ENCODE measurements around the gene CDCA3. TPM values are rescaled to one million over a fixed set of nuclear protein-coding genes. Genes with fewer than 3 reads are reported as not detected.

The CDCA3 gene
- total and polyA plus RNA-seq, 2 of the 13 experiments (the other 11 are each of a cell fraction or from before 2014, with no cell fraction given): 32.7 to 56.5 TPM

DNA sequence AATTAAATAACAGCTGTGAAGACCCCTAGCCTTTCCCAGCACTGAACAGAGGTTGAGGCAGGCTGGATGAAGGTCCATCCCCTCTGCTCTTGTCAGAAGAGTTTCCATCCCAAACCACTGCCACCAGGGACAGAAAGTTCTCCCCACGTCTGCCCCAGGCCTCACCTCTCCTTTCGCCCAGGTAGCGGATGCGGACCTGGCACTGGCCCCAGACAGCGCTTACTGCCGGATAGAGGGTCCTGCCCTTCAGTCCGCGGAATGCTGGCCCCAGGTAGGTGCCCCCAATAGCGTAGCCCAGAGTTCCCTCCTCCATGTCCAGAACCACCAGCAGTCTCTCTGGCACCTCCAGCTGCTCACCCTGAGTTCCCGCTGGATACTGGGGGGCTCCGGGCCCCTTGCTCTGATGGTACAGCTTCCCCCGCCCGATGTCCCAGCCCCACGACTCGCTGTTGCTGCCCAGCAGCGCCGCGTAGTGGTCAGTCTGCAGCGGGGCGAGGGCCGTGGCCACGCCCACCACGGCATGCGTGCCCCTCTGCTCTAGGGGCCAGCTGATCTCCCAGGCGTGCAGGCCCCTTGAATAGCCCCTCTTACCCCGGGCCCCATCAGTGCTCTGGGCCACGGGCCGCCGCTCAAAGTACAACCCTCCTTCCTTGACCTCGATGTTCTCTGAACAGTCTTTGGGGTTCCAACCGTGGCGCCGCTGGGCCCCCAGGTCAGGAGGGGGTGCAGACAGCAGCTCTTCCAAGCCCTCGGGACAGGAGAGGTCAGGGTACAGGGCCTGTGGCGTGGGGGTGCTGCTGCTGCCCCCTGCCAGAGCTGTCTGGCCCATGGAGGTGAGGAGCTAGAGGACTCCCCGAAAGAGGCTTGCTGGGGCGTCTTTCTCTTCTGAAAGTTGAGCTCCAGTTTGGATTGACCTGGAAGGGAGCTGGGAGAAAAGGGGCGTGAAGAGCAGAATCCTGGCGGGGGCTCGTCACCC is 21.3 kb upstream of the CDCA3 start (continued):
- TF ChIP-seq YY1 (IDR thresholded peaks at IDR 0.05; ENCODE audit: insufficient read depth, insufficient replicate concordance, low read depth, low read length) (peak; percentile 51), HNRNPK (IDR thresholded peaks at IDR 0.05; ENCODE audit: low read depth, low read length, poor library complexity, severe bottlenecking) (peak; percentile 92), ZNF17 (CRISPR knock-in tag; IDR thresholded peaks at IDR 0.05) (no peak), SP4 (CRISPR knock-in tag; IDR thresholded peaks at IDR 0.05) (peak; percentile 91; the same call in 1 of the 2 replicates), RARG (CRISPR knock-in tag; IDR thresholded peaks at IDR 0.05; ENCODE audit: low read depth) (no peak), MZF1 (CRISPR knock-in tag; IDR thresholded peaks at IDR 0.05; ENCODE audit: borderline replicate concordance) (no peak), ELF4 (CRISPR knock-in tag; IDR thresholded peaks at IDR 0.05; ENCODE audit: borderline replicate concordance) (no peak), ZNF607 (CRISPR knock-in tag; IDR thresholded peaks at IDR 0.05; ENCODE audit: borderline replicate concordance) (0 out of 2 replicates have a peak, but pooled peaks have one; percentile 31), ZC3H13 (CRISPR knock-in tag; IDR thresholded peaks at IDR 0.05) (no peak; the same call in none of the 2 replicates), NCOA5 (CRISPR knock-in tag; IDR thresholded peaks at IDR 0.05) (no peak), ZNF737 (CRISPR knock-in tag; IDR thresholded peaks at IDR 0.05; ENCODE audit: borderline replicate concordance) (0 out of 2 replicates have a peak, but pooled peaks have one; percentile 37), BORCS8-MEF2B (CRISPR knock-in tag; IDR thresholded peaks at IDR 0.05) (peak; percentile 32; the same call in 1 of the 2 replicates), TEAD3 (CRISPR knock-in tag; optimal IDR thresholded peaks at IDR 0.05; ENCODE audit: borderline replicate concordance) (peak; percentile 64), MAFF (IDR thresholded peaks at IDR 0.05; ENCODE audit: low read depth, low read length) (no peak), AHR (CRISPR knock-in tag; IDR thresholded peaks at IDR 0.05) (peak; percentile 94; the same call in 1 of the 2 replicates)
- TF ChIP-seq, protein P1, sequence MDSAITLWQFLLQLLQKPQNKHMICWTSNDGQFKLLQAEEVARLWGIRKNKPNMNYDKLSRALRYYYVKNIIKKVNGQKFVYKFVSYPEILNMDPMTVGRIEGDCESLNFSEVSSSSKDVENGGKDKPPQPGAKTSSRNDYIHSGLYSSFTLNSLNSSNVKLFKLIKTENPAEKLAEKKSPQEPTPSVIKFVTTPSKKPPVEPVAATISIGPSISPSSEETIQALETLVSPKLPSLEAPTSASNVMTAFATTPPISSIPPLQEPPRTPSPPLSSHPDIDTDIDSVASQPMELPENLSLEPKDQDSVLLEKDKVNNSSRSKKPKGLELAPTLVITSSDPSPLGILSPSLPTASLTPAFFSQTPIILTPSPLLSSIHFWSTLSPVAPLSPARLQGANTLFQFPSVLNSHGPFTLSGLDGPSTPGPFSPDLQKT (CRISPR knock-in tag; IDR thresholded peaks at IDR 0.05; ENCODE audit: borderline replicate concordance): no peak
- TF ChIP-seq, protein P2, sequence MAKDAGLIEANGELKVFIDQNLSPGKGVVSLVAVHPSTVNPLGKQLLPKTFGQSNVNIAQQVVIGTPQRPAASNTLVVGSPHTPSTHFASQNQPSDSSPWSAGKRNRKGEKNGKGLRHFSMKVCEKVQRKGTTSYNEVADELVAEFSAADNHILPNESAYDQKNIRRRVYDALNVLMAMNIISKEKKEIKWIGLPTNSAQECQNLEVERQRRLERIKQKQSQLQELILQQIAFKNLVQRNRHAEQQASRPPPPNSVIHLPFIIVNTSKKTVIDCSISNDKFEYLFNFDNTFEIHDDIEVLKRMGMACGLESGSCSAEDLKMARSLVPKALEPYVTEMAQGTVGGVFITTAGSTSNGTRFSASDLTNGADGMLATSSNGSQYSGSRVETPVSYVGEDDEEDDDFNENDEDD (CRISPR knock-in tag; IDR thresholded peaks at IDR 0.05; ENCODE audit: borderline replicate concordance): peak; percentile 48; the same call in 1 of the 2 replicates
- TF ChIP-seq, protein P3, sequence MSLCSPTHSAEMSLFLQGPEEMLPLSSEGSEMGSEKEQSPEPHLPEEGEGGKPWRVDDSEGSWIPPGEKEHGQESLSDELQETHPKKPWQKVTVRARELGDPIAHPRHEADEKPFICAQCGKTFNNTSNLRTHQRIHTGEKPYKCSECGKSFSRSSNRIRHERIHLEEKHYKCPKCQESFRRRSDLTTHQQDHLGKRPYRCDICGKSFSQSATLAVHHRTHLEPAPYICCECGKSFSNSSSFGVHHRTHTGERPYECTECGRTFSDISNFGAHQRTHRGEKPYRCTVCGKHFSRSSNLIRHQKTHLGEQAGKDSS (CRISPR knock-in tag; IDR thresholded peaks at IDR 0.05; ENCODE audit: borderline replicate concordance, low read depth): peak; percentile 78
- TF ChIP-seq, protein P4, sequence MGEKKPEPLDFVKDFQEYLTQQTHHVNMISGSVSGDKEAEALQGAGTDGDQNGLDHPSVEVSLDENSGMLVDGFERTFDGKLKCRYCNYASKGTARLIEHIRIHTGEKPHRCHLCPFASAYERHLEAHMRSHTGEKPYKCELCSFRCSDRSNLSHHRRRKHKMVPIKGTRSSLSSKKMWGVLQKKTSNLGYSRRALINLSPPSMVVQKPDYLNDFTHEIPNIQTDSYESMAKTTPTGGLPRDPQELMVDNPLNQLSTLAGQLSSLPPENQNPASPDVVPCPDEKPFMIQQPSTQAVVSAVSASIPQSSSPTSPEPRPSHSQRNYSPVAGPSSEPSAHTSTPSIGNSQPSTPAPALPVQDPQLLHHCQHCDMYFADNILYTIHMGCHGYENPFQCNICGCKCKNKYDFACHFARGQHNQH (CRISPR knock-in tag; IDR thresholded peaks at IDR 0.05): peak; percentile 20; the same call in 1 of the 2 replicates
- TF ChIP-seq, protein P5, sequence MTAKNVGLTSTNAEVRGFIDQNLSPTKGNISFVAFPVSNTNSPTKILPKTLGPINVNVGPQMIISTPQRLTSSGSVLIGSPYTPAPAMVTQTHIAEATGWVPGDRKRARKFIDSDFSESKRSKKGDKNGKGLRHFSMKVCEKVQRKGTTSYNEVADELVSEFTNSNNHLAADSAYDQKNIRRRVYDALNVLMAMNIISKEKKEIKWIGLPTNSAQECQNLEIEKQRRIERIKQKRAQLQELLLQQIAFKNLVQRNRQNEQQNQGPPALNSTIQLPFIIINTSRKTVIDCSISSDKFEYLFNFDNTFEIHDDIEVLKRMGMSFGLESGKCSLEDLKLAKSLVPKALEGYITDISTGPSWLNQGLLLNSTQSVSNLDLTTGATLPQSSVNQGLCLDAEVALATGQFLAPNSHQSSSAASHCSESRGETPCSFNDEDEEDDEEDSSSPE (CRISPR knock-in tag; IDR thresholded peaks at IDR 0.05): peak; percentile 39; the same call in 1 of the 2 replicates
- TF ChIP-seq, protein P6, sequence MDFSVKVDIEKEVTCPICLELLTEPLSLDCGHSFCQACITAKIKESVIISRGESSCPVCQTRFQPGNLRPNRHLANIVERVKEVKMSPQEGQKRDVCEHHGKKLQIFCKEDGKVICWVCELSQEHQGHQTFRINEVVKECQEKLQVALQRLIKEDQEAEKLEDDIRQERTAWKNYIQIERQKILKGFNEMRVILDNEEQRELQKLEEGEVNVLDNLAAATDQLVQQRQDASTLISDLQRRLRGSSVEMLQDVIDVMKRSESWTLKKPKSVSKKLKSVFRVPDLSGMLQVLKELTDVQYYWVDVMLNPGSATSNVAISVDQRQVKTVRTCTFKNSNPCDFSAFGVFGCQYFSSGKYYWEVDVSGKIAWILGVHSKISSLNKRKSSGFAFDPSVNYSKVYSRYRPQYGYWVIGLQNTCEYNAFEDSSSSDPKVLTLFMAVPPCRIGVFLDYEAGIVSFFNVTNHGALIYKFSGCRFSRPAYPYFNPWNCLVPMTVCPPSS (IDR thresholded peaks at IDR 0.05): no peak

All from HepG2 (cell line).